ENCODE results near the gene PPP2R1A. TPM values are rescaled to one million over a fixed set of nuclear protein-coding genes. Genes with fewer than 3 reads are reported as not detected.

Gene PPP2R1A
- total and polyA plus RNA-seq, 2 donors from 2014 or later: 314 to 346 TPM

DNA sequence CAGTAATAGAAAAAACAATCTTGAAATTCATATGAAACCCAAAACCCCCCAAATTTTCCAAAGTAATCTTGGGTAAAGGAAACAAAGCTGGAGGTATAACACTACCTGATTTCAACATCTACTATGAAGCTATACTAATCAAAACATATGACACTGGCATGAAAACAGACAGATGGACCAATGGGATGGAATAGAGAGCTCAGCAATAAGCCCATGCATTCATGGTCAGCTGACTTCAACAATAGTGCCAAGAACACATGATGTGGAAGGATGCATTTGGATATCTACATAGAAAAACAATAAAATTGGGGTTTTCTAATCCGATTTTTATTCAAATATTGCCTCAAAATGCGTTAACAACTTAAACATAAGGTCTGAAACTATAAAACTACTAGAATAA lies 47.3 kb downstream of the PPP2R1A start:
- TF ChIP-seq, protein P1, sequence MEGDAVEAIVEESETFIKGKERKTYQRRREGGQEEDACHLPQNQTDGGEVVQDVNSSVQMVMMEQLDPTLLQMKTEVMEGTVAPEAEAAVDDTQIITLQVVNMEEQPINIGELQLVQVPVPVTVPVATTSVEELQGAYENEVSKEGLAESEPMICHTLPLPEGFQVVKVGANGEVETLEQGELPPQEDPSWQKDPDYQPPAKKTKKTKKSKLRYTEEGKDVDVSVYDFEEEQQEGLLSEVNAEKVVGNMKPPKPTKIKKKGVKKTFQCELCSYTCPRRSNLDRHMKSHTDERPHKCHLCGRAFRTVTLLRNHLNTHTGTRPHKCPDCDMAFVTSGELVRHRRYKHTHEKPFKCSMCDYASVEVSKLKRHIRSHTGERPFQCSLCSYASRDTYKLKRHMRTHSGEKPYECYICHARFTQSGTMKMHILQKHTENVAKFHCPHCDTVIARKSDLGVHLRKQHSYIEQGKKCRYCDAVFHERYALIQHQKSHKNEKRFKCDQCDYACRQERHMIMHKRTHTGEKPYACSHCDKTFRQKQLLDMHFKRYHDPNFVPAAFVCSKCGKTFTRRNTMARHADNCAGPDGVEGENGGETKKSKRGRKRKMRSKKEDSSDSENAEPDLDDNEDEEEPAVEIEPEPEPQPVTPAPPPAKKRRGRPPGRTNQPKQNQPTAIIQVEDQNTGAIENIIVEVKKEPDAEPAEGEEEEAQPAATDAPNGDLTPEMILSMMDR (IDR thresholded peaks at IDR 0.05; ENCODE audit: borderline replicate concordance, extremely low read depth, insufficient read depth): no peak
- H3K27ac ChIP-seq (ENCODE audit: low read depth in 2 of 2, low read length in 2 of 2): no peak overlapping the region
- no peaks in the 10 kb centered on the region for H3K27me3 ChIP-seq (ENCODE audit: control insufficient read depth, insufficient read depth, low read length)
- no peak overlapping the region for H3K9ac ChIP-seq (ENCODE audit: low read length in 3 of 3)
- no peaks in the 10 kb centered on the region for H3K4me1 ChIP-seq (ENCODE audit: control insufficient read depth in 2 of 3, insufficient read depth in 2 of 3, low read depth in 1 of 3, low read length in 3 of 3)
- intact Hi-C loops (cut with DNase I): loop anchor here (10.0 kb wide), 1 partner anchor 102 kb away; the partner anchor contains the start of gene ZNF616
- no peak overlapping the region for H3K4me3 ChIP-seq (ENCODE audit: low read length in 3 of 3)
- no peaks in the 10 kb centered on the region for H3K9me3 ChIP-seq (ENCODE audit: control insufficient read depth in 2 of 3, insufficient read depth in 1 of 3, low read length in 3 of 3)
- FAIRE-seq (no peak), DNase-seq (no peak)
- H3K36me3 ChIP-seq (ENCODE audit: control insufficient read depth in 2 of 3, insufficient read depth in 3 of 3, low read length in 3 of 3): no peaks in the 10 kb centered on the region

DNA sequence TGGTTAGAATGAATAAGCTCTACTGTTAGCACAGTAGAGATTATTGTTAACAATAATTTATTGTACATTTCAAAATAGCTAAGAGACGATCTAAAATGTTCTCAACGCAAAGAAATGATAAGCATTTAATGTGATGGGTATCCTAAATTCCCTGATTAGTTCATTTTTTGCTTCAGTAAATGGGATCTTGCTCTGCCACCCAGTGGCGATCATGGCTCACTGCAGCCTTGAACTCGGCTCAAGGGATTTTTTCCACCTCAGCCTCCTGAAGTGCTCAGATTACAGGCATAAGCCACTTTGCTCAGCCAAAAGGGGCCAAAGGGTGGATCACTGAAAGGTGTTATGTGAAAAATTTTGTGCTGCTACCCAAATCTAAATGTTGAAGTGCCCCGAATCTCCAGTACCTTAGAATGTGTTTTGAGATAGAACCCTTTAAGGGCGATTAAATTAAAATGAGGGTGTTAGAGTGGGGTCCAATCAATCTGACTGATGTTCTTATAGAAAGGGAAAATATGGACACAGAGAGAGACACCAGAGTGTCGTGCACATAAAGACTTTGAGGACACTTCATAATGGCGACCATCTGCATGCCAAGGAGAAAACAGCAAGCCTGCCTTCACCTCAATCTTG lies 48.0 kb downstream of the PPP2R1A start:
- DNase-seq (peak in 4 of 5 donors; percentile 69 to 79 (median 74)), FAIRE-seq (peak; percentile 64)
- H3K27ac ChIP-seq (ENCODE audit: low read depth in 2 of 2, low read length in 2 of 2): no peak overlapping the region
- no peak overlapping the region for H3K9ac ChIP-seq (ENCODE audit: low read length in 3 of 3)
- no peaks in the 10 kb centered on the region for H3K27me3 ChIP-seq (ENCODE audit: control insufficient read depth, insufficient read depth, low read length)
- TF ChIP-seq, protein P1 (IDR thresholded peaks at IDR 0.05; ENCODE audit: borderline replicate concordance, extremely low read depth, insufficient read depth): peak; percentile 93
- H3K9me3 ChIP-seq (ENCODE audit: control insufficient read depth in 2 of 3, insufficient read depth in 1 of 3, low read length in 3 of 3): no peaks in the 10 kb centered on the region
- no peaks in the 10 kb centered on the region for H3K4me1 ChIP-seq (ENCODE audit: control insufficient read depth in 2 of 3, insufficient read depth in 2 of 3, low read depth in 1 of 3, low read length in 3 of 3)
- intact Hi-C loops (cut with DNase I): loop anchor here (10.0 kb wide), 1 partner anchor 103 kb away; the partner anchor contains the start of gene ZNF616
- H3K4me3 ChIP-seq (ENCODE audit: low read length in 3 of 3): no peak overlapping the region
- H3K36me3 ChIP-seq (ENCODE audit: control insufficient read depth in 2 of 3, insufficient read depth in 3 of 3, low read length in 3 of 3): no peaks in the 10 kb centered on the region

DNA sequence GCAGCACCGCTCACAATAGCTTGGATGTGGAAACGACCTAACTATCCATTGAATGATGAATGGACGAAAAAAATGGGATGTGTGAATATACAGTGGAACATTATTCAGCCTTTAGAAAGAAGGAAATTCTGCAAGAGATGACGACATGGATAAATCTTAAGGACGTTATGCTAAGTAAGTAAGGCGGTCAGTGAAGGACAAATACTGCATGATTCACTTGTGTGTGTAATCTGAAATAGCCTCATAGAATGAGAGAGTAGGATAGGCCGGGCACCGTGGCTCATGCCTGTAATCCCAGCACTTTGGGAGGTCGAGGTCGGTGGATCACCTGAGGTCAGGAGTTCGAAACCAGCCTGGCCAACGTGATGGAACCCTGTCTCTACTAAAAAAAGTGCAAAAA lies 54.2 kb downstream of the PPP2R1A start:
- no peak overlapping the region for H3K9ac ChIP-seq (ENCODE audit: low read length in 3 of 3)
- intact Hi-C loops (cut with DNase I): no loop called here
- H3K27ac ChIP-seq (ENCODE audit: low read depth in 2 of 2, low read length in 2 of 2): no peak overlapping the region
- H3K4me1 ChIP-seq (ENCODE audit: control insufficient read depth in 2 of 3, insufficient read depth in 2 of 3, low read depth in 1 of 3, low read length in 3 of 3): no peaks in the 10 kb centered on the region
- no peak overlapping the region for H3K4me3 ChIP-seq (ENCODE audit: low read length in 3 of 3)
- no peak for DNase-seq
- no peaks in the 10 kb centered on the region for H3K27me3 ChIP-seq (ENCODE audit: control insufficient read depth, insufficient read depth, low read length)
- TF ChIP-seq, protein P1 (IDR thresholded peaks at IDR 0.05; ENCODE audit: borderline replicate concordance, extremely low read depth, insufficient read depth): no peak
- H3K9me3 ChIP-seq (ENCODE audit: control insufficient read depth in 2 of 3, insufficient read depth in 1 of 3, low read length in 3 of 3): no peaks in the 10 kb centered on the region
- FAIRE-seq: no peak
- H3K36me3 ChIP-seq (ENCODE audit: control insufficient read depth in 2 of 3, insufficient read depth in 3 of 3, low read length in 3 of 3): no peaks in the 10 kb centered on the region

Measured in kidney (tissue), 14 donors.